DND-41 (cell line): ENCODE measurements around the gene FUBP3.

ENCODE experiments used
- CTCF ChIP-seq: IDR thresholded peaks from 2 replicates; pipeline ENCODE4 v1.5.1; 2012; ENCODE audit warnings: borderline replicate concordance, low read length, moderate library complexity, mild to moderate bottlenecking; ENCODE audit not compliant: poor library complexity, severe bottlenecking; ENCODE audit errors: extremely low read depth
- EZH2 ChIP-seq: IDR thresholded peaks from 3 replicates; pipeline ENCODE4 v1.6.1; 2012; ENCODE audit warnings: borderline replicate concordance, low read depth, mild to moderate bottlenecking, moderate library complexity, low read length, inconsistent platforms; ENCODE audit not compliant: severe bottlenecking

GRCh38 chr9:130609163-130609562 is 29.8 kb downstream of the FUBP3 start:
- TF ChIP-seq CTCF, result no peak
- TF ChIP-seq EZH2, result no peak
